CD4-positive, alpha-beta T cell (primary cell): ENCODE results near the gene VNN1. TPM values are rescaled to one million over a fixed set of nuclear protein-coding genes. Genes with fewer than 3 reads are reported as not detected.
A peak's percentile ranks its signal among the peaks of the same experiment; 100 is the strongest.
"Not testable (repeated sequence)": the region's sequence is repeated elsewhere in the genome, so short reads cannot be mapped to it uniquely, and the experiment has no call there.

ENCODE experiments used
- ATAC-seq: fragments of 200-7000 bp; cut with Tn5 transposase; one replicate; pipeline ENCODE4 v1.10.0; 2022; ENCODE audit warnings: mild to moderate bottlenecking; ENCODE audit not compliant: poor library complexity
- CTCF ChIA-PET: fragments of 350-600 bp; sonication (Branson Sonifier 250); formaldehyde crosslinking; loops from one replicate; lab custom pipeline; 2021; ENCODE audit warnings: antibody characterized with exemption, inconsistent platforms; lab: Charles Lee
- POLR2A ChIA-PET: fragments of 350-600 bp; sonication (Branson Sonifier 250); formaldehyde crosslinking; loops from one replicate; lab custom pipeline; 2021; ENCODE audit warnings: antibody characterized with exemption, inconsistent platforms; lab: Charles Lee
- DNase-seq, 14 experiments: peaks; one replicate each; pipeline ENCODE4 v3.0.0-alpha.2; 2013 to 2020; ENCODE audit warnings: mixed read lengths in 2 of 14
- H3K27ac ChIP-seq, 2 donors: one replicate each; pipeline versions ENCODE4 v1.5.1 to v1.7.0; 2013; ENCODE audit warnings: low read length in 2 of 2, low read depth in 1 of 2, mild to moderate bottlenecking in 1 of 2
- H3K27me3 ChIP-seq, 2 experiments: 1 replicate in 1 of 2; 2 replicates in 1 of 2; pipeline versions ENCODE4 v1.6.1 to v1.7.0; 2013; ENCODE audit warnings: low read length in 2 of 2, control low read depth in 1 of 2, mild to moderate bottlenecking in 1 of 2, moderate library complexity in 1 of 2; ENCODE audit not compliant: insufficient read depth in 2 of 2, control insufficient read depth in 1 of 2
- H3K36me3 ChIP-seq: one replicate; pipeline ENCODE4 v1.6.1; 2013; ENCODE audit warnings: low read length, control low read depth; ENCODE audit not compliant: insufficient read depth
- H3K4me1 ChIP-seq: one replicate; pipeline ENCODE4 v1.6.1; 2013; ENCODE audit warnings: low read length, control low read depth; ENCODE audit not compliant: insufficient read depth
- H3K4me3 ChIP-seq: one replicate; pipeline ENCODE4 v1.5.1; 2013; ENCODE audit warnings: mild to moderate bottlenecking, low read length, moderate library complexity
- H3K9me3 ChIP-seq, 2 experiments: 1 replicate in 1 of 2; 2 replicates in 1 of 2; pipeline versions ENCODE4 v1.6.1 to v1.7.0; 2013; ENCODE audit warnings: low read length in 2 of 2, mild to moderate bottlenecking in 2 of 2, control low read depth in 1 of 2, moderate library complexity in 1 of 2; ENCODE audit not compliant: control insufficient read depth in 1 of 2, insufficient read depth in 1 of 2
- H3K27ac Mint-ChIP-seq: one replicate; pipeline ENCODE4 v1.8.0; 2020; ENCODE audit warnings: mixed read lengths
- H3K27me3 Mint-ChIP-seq: one replicate; pipeline ENCODE4 v1.8.0; 2021; ENCODE audit warnings: mixed read lengths
- H3K36me3 Mint-ChIP-seq: one replicate; pipeline ENCODE4 v1.8.0; 2021; ENCODE audit warnings: low read depth, mixed read lengths
- H3K4me1 Mint-ChIP-seq: one replicate; pipeline ENCODE4 v1.8.0; 2021; ENCODE audit warnings: low read depth, mixed read lengths
- H3K4me3 Mint-ChIP-seq: one replicate; pipeline ENCODE4 v1.8.0; 2020; ENCODE audit warnings: mild to moderate bottlenecking, mixed read lengths
- H3K9me3 Mint-ChIP-seq: one replicate; pipeline ENCODE4 v1.8.0; 2020; ENCODE audit warnings: mixed read lengths
- CTCF ChIP-seq: fragments of 200-600 bp; IDR thresholded peaks from one replicate; pipeline ENCODE4 v1.8.0; 2022; ENCODE audit warnings: antibody characterized with exemption, mild to moderate bottlenecking
- intact Hi-C, 2 experiments: fragments of 100-400 bp; cut with DNase I in 1 of 2; cut with micrococcal nuclease in 1 of 2; formaldehyde crosslinking; loops; one replicate each; pipeline versions ENCODE4 v1.15.1 to v1.9.0; 2023 to 2025; cut with DNase I, micrococcal nuclease
- total RNA-seq, 174 experiments: library from RNA in 2 of 174; stranded (reverse) in 2 of 174; gene quantifications; one replicate each; pipeline ENCODE4 v1.2.3 and lab custom pipeline; 2021 to 2026

VNN1 gene
- total RNA-seq, 2 experiments from 2014 or later, result not detected

GRCh38 chr6:132683543-132683942, 30.3 kb downstream of the VNN1 start:
- DNase-seq (no peak), ATAC-seq (no peak)
- H3K27ac ChIP-seq, result no peak overlapping the region
- H3K9me3 Mint-ChIP-seq, result no peaks in the 10 kb centered on the region
- H3K27me3 ChIP-seq, result no peaks in the 10 kb centered on the region
- no peaks in the 10 kb centered on the region for H3K4me1 ChIP-seq
- H3K36me3 ChIP-seq, result no peaks in the 10 kb centered on the region
- intact Hi-C loops, result no loop called here
- H3K27ac Mint-ChIP-seq, result no peak overlapping the region
- no peak for TF ChIP-seq CTCF
- H3K4me1 Mint-ChIP-seq, result no peaks in the 10 kb centered on the region
- H3K4me3 Mint-ChIP-seq, result no peak overlapping the region
- CTCF ChIA-PET, result no interaction called here
- no peak overlapping the region for H3K4me3 ChIP-seq
- POLR2A ChIA-PET, result no interaction called here
- peaks cover 28% of the 10 kb centered on the region for H3K27me3 Mint-ChIP-seq
- no peaks in the 10 kb centered on the region for H3K9me3 ChIP-seq
- H3K36me3 Mint-ChIP-seq, result no peaks in the 10 kb centered on the region

GRCh38 chr6:132679094-132679493, 34.8 kb downstream of the VNN1 start:
- H3K27ac ChIP-seq, H3K36me3 Mint-ChIP-seq, ATAC-seq, POLR2A ChIA-PET, H3K4me3 Mint-ChIP-seq, DNase-seq, H3K4me3 ChIP-seq, H3K4me1 ChIP-seq, H3K27ac Mint-ChIP-seq, CTCF ChIA-PET, H3K36me3 ChIP-seq, H3K4me1 Mint-ChIP-seq, intact Hi-C loops, H3K27me3 ChIP-seq, H3K9me3 Mint-ChIP-seq, H3K9me3 ChIP-seq: not testable (repeated sequence)
- H3K27me3 Mint-ChIP-seq, result peaks cover 25% of the 10 kb centered on the region

GRCh38 chr6:132675749-132676148, 38.1 kb downstream of the VNN1 start:
- Histone ChIP-seq H3K27me3 (no peaks in the 10 kb centered on the region), H3K27ac (no peak overlapping the region), H3K4me1 (no peaks in the 10 kb centered on the region), H3K4me3 (no peak overlapping the region), H3K36me3 (no peaks in the 10 kb centered on the region), H3K9me3 (no peaks in the 10 kb centered on the region)
- CTCF ChIA-PET, result interaction anchor here (0.8 kb wide), 1 partner anchor 13 kb away, joined by 3 read pairs; no protein-coding TSS in a partner anchor
- ATAC-seq (no peak), DNase-seq (peak in 2 of 14 experiments; percentile 14 to 15)
- intact Hi-C loops, result no loop called here
- Mint-ChIP-seq H3K4me3 (no peak overlapping the region), H3K27me3 (peaks cover 26% of the 10 kb centered on the region), H3K4me1 (no peaks in the 10 kb centered on the region), H3K27ac (no peak overlapping the region), H3K36me3 (no peaks in the 10 kb centered on the region), H3K9me3 (no peaks in the 10 kb centered on the region)
- TF ChIP-seq CTCF, result no peak
- POLR2A ChIA-PET, result no interaction called here

- intact Hi-C loops, result no loop called here
- H3K27me3 ChIP-seq, result no peaks in the 10 kb centered on the region
- no peaks in the 10 kb centered on the region for H3K36me3 ChIP-seq
- no peaks in the 10 kb centered on the region for H3K9me3 Mint-ChIP-seq
- no peak overlapping the region for H3K27ac ChIP-seq
- H3K27ac Mint-ChIP-seq, result no peak overlapping the region
- no peaks in the 10 kb centered on the region for H3K4me1 ChIP-seq
- DNase-seq, result no peak
- H3K4me1 Mint-ChIP-seq, result no peaks in the 10 kb centered on the region
- H3K36me3 Mint-ChIP-seq, result no peaks in the 10 kb centered on the region
- CTCF ChIA-PET, result no interaction called here
- peaks cover 26% of the 10 kb centered on the region for H3K27me3 Mint-ChIP-seq
- H3K4me3 ChIP-seq, result no peak overlapping the region
- TF ChIP-seq CTCF, result no peak
- no peak for ATAC-seq
- H3K4me3 Mint-ChIP-seq, result no peak overlapping the region
- no peaks in the 10 kb centered on the region for H3K9me3 ChIP-seq
- POLR2A ChIA-PET, result no interaction called here
Observed at GRCh38 chr6:132675002-132675401, 38.9 kb downstream of the VNN1 start.
